Heart left ventricle (tissue), 16 donors: ENCODE measurements around the gene VWA3B. TPM values are rescaled to one million over a fixed set of nuclear protein-coding genes. Genes with fewer than 3 reads are reported as not detected.

Experiments
- ATAC-seq, 4 donors: fragments of 200-7000 bp; cut with Tn5 transposase; one replicate each; pipeline ENCODE4 v1.9.1; 2020 to 2022; ENCODE audit warnings: moderate library complexity in 4 of 4, mild to moderate bottlenecking in 3 of 4, moderate number of reproducible peaks in 1 of 4
- DNase-seq, 5 donors: peaks; one replicate each; pipeline ENCODE4 v3.0.0-alpha.2; 2020
- H3K27ac ChIP-seq, 12 donors: fragments of 200-600 bp; sonication (generic) in 4 of 12; one replicate each; pipeline versions ENCODE4 v1.5.0 to v1.8.0; 2016 to 2022; ENCODE audit warnings: mild to moderate bottlenecking in 2 of 12
- H3K27me3 ChIP-seq, 9 donors: fragments of 200-600 bp; sonication (generic) in 2 of 9; one replicate each; pipeline versions ENCODE4 v1.5.1 to v1.8.0; 2016 to 2022; ENCODE audit warnings: mild to moderate bottlenecking in 3 of 9
- H3K36me3 ChIP-seq, 9 donors: fragments of 200-600 bp; sonication (generic) in 2 of 9; one replicate each; pipeline versions ENCODE4 v1.5.0 to v1.8.0; 2018 to 2022; ENCODE audit warnings: mild to moderate bottlenecking in 2 of 9
- H3K4me1 ChIP-seq, 12 donors: fragments of 200-600 bp; sonication (generic) in 4 of 12; one replicate each; pipeline versions ENCODE4 v1.5.0 to v1.8.0; 2016 to 2022; ENCODE audit warnings: mild to moderate bottlenecking in 3 of 12
- H3K4me3 ChIP-seq, 12 donors: fragments of 200-600 bp; sonication (generic) in 4 of 12; one replicate each; pipeline versions ENCODE4 v1.5.0 to v1.8.0; 2017 to 2022; ENCODE audit warnings: mild to moderate bottlenecking in 9 of 12, moderate library complexity in 4 of 12
- H3K9me3 ChIP-seq, 12 donors: fragments of 200-600 bp; sonication (generic) in 4 of 12; one replicate each; pipeline versions ENCODE4 v1.5.0 to v1.8.0; 2016 to 2022; ENCODE audit warnings: mild to moderate bottlenecking in 1 of 12
- POLR2A ChIP-seq, 2 donors: fragments of 450-650 bp; IDR thresholded peaks; one replicate each; pipeline ENCODE4 v1.6.1; 2017; ENCODE audit warnings: antibody characterized with exemption in 2 of 2, mild to moderate bottlenecking in 2 of 2, moderate library complexity in 2 of 2
- WGBS, 4 donors: extraction: QIAGEN DNeasy Blood & Tissue Kit in 2 of 4; methylation state at CpG; one replicate each; pipeline versions ENCODE4 v1.1.5 to v1.1.7; 2013 to 2018; 5-methylcytosine and 5-hydroxymethylcytosine counted together
- intact Hi-C, 10 donors: fragments of 100-400 bp; cut with DNase I; formaldehyde crosslinking; loops; one replicate each; pipeline versions ENCODE4 v1.11.1 to v1.14.2; 2022
- polyA plus RNA-seq, 2 donors: library from polyadenylated mRNA; stranded (reverse); fragments of 200-250 nt; gene quantifications; one replicate each; pipeline ENCODE4 v1.2.3, GENCODE V29; 2013
- total RNA-seq, 9 donors: library from RNA; depleted of rRNA in 2 of 9; stranded (reverse); fragments of >200 nt in 2 of 9; fragmentation: NEBNext Ultra II Directional in 3 of 9; extraction: Animal tissue kit (Norgen Biotek cat#: 25700) in 3 of 9; gene quantifications; one replicate each; pipeline versions ENCODE4 v1.1.0 to v1.2.4, GENCODE V29; 2016 to 2023
- TF ChIP-seq, protein P1 (sequence below), 12 donors: fragments of 200-600 bp; sonication (generic) in 4 of 12; IDR thresholded peaks; one replicate each; pipeline versions ENCODE4 v1.5.0 to v1.8.0; 2018 to 2022; ENCODE audit warnings: antibody characterized with exemption in 12 of 12, mild to moderate bottlenecking in 5 of 12
- donor health status: ischemic (EF 13 %, LVEDD 7.1; RV severe dilation, severe dysfunction).
- donor health status: healthy with polysubstance abuse.
- donor health status: DM: no; HTN: yes; CAD: no.
- donor health status: DM: no; HTN: no; CAD: no.
- donor health status: ischemic (EF 25% LVEDD 6.9; RV normal size, moderate dysfunction).
- donor health status: ischemic (EF 25% LVEDD 5.7; RV mildly dilated, moderate dysfunction).
- donor health status: healthy.
- donor health status: DM: yes; HTN: yes; CAD: no.
- donor health status: ischemic (EF 35%, LVEDD 5.7; RV mildly dilated, moderate dysfunction).
- donor health status: nonischemic (EF 11% LVEDD 7.7; RV severe dilation, severe dysfunction).
- donor health status: DM: yes; HTN: yes; CAD: no.
- donor health status: PGD.
- donor health status: ischemic (EF 29% LVEDD 5.4; RV normal size, mild dysfunction).
- donor health status: nonischemic (EF 23%, LVEDD 6.1; RV moderate dilation, normal function).

The VWA3B gene
- total and polyA plus RNA-seq, 11 donors: 0.11 to 0.61 (median 0.24) TPM; not detected in 1

DNA sequence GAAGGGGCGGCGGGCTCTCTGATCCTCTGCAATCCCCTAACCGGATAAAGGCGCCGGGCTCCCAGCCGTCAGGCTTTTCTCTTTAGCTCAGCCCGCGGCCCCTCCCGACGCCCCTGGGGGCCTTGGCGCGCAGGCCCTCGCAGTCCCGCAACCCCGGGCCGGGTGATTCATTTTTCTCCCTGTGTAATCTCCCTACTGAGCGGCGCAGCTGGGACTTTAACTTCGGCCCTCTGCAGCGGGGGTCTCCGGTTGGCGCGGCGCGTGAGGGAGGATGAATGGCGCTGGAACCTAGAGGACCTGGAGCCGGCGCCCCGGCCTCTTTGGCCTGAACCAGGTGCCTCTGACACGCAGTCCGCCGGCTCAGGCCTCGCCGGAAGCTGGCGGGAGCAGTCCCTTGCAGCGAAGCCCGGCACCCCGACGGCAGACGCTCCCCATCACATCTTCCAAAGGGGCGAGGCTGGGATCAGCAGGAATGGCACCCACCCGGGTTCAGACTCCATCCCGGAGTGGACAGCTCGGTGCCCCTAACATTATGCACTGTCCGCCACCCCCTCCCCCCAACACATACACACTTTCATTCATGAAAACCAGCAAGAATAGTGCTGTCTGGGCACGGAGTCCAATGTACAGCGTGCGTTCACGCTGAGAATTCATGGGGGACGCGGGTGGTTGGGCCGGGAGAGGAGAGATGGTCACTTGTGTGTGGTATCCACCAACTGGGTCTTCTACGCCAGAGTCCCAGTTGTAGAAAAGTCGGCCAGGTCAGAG lies 260.5 kb downstream of the VWA3B start:
- Histone ChIP-seq H3K4me1 (peaks cover 0 to 17% (median 6%) of the 10 kb centered on the region in 12 donors), H3K36me3 (no peaks in the 10 kb centered on the region), H3K27ac (no peak overlapping the region), H3K4me3 (peak overlapping the region in 1 of 12 donors; percentile 2), H3K27me3 (peaks cover 31 to 83% (median 48%) of the 10 kb centered on the region in 9 donors), H3K9me3 (no peaks in the 10 kb centered on the region)
- DNase-seq: no peak
- intact Hi-C loops: no loop called here
- WGBS, 4 donors: 5 to 13% (median 8%) methylated on average over 31 to 54 of the region's 54 CpGs
- no peak for TF ChIP-seq POLR2A (IDR thresholded peaks at IDR 0.05)
- TF ChIP-seq, protein P1, sequence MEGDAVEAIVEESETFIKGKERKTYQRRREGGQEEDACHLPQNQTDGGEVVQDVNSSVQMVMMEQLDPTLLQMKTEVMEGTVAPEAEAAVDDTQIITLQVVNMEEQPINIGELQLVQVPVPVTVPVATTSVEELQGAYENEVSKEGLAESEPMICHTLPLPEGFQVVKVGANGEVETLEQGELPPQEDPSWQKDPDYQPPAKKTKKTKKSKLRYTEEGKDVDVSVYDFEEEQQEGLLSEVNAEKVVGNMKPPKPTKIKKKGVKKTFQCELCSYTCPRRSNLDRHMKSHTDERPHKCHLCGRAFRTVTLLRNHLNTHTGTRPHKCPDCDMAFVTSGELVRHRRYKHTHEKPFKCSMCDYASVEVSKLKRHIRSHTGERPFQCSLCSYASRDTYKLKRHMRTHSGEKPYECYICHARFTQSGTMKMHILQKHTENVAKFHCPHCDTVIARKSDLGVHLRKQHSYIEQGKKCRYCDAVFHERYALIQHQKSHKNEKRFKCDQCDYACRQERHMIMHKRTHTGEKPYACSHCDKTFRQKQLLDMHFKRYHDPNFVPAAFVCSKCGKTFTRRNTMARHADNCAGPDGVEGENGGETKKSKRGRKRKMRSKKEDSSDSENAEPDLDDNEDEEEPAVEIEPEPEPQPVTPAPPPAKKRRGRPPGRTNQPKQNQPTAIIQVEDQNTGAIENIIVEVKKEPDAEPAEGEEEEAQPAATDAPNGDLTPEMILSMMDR (IDR thresholded peaks at IDR 0.05): no peak
- no peak for ATAC-seq

DNA sequence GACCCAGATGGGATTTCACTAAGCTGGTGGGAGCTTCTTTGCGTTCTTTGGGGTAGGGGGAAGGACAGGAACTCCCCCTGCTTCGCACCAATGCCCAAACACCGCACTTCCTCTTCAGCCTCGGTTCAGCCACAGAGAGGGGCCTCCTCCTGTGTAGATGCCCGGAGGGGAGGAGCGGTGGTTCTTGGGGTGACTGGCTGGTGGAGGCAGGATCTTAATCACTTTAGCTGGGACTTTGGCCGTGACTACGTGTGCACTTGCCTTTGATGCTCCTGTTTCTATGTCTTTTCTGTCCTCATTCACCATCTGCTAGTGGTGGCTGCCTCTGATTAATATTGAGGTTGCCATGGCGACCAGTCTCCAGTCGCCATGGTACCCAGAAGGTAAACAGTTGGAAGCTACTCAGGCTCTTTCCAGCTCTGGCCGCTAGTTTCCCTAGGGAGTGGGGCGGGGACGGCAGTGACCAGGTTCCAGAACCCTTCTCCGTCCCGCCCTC lies 261.1 kb downstream of the VWA3B start:
- no peak for ATAC-seq
- H3K27me3 ChIP-seq: peaks cover 31 to 85% (median 48%) of the 10 kb centered on the region in 9 donors
- intact Hi-C loops: no loop called here

DNA sequence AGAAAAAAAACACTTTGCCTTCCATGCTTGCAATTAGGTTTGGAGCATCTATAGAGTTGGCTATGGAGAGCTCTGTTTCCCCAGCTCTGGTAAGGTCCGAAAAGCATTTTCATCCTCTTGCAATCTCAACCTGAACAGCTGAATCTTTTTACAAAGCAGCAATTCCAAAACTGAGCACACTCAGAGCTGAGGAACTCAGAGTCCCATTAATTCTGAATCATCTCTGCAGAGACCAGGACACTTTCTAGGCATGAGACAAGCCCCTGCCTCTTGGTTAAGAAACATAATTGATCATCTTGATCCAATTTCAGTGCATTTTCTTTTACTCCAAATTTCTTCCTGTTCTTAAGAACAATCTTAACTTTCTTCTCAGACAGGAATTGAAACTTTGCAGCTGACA lies 263.4 kb downstream of the VWA3B start:
- Histone ChIP-seq H3K4me3 (no peak overlapping the region), H3K9me3 (peaks cover 0 to 4% (median 0%) of the 10 kb centered on the region in 12 donors), H3K36me3 (no peaks in the 10 kb centered on the region), H3K27me3 (peaks cover 31 to 69% (median 45%) of the 10 kb centered on the region in 9 donors), H3K4me1 (peaks cover 0 to 17% (median 6%) of the 10 kb centered on the region in 12 donors), H3K27ac (no peak overlapping the region)
- no peak for TF ChIP-seq POLR2A (IDR thresholded peaks at IDR 0.05)
- TF ChIP-seq, protein P1 (IDR thresholded peaks at IDR 0.05): no peak
- 89 to 93% (median 92%) methylated on average over 1 of the region's 1 CpG for WGBS, 4 donors
- ATAC-seq: no peak
- DNase-seq: no peak
- intact Hi-C loops: no loop called here

More for the DNA sequence above, 261.1 kb downstream of the VWA3B start:
- Histone ChIP-seq H3K36me3 (no peaks in the 10 kb centered on the region), H3K4me1 (peaks cover 0 to 17% (median 6%) of the 10 kb centered on the region in 12 donors), H3K27ac (no peak overlapping the region), H3K4me3 (no peak overlapping the region), H3K9me3 (no peaks in the 10 kb centered on the region)
- TF ChIP-seq, protein P1 (IDR thresholded peaks at IDR 0.05): no peak
- no peak for TF ChIP-seq POLR2A (IDR thresholded peaks at IDR 0.05)
- 5 to 7% (median 6%) methylated on average over 15 of the region's 15 CpGs for WGBS, 4 donors
- DNase-seq: no peak

DNA sequence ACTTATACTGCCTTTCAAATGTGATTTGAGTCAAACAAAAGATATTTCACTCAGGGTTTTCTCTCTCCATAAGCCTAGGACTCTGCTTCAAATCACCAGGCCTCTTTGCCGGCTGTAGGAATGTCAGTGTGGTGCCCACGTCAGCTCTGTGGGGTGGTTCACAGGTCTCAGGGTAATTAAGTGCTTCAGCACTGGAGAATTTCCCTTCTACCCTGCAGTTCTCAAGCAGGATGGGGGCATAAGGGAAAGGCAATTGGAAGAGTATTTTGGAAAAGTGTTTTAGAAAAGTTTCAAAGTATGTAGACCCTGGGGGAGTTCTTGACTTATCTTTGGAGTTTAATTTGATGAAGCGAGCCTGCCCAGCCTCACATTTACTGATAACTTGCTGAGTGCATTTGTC lies 268.9 kb downstream of the VWA3B start:
- TF ChIP-seq, protein P1 (IDR thresholded peaks at IDR 0.05): no peak
- no peak for TF ChIP-seq POLR2A (IDR thresholded peaks at IDR 0.05)
- H3K4me1 ChIP-seq: no peaks in the 10 kb centered on the region
- DNase-seq (no peak), ATAC-seq (no peak)
- no peaks in the 10 kb centered on the region for H3K36me3 ChIP-seq
- 32 to 50% (median 39%) methylated on average over 3 of the region's 3 CpGs for WGBS, 4 donors
- no peak overlapping the region for H3K27ac ChIP-seq
- no peak overlapping the region for H3K4me3 ChIP-seq
- intact Hi-C loops: no loop called here
- H3K27me3 ChIP-seq: peaks cover 0 to 22% (median 0%) of the 10 kb centered on the region in 9 donors
- peaks cover 0 to 4% (median 0%) of the 10 kb centered on the region in 12 donors for H3K9me3 ChIP-seq
